H9 (cell line): ENCODE results near the gene GATAD2B. TPM values are rescaled to one million over a fixed set of nuclear protein-coding genes. Genes with fewer than 3 reads are reported as not detected.

Source experiments
- DNase-seq: peaks from one replicate; pipeline ENCODE4 v3.0.0-alpha.2; 2017
- H2AFZ ChIP-seq: one replicate; pipeline ENCODE4 v1.6.1; 2013; ENCODE audit warnings: mild to moderate bottlenecking, low read length, control low read depth, moderate library complexity
- H2AK5ac ChIP-seq: 2 replicates; pipeline ENCODE4 v1.6.1; 2013; ENCODE audit warnings: low read length, control low read depth, mixed read lengths; ENCODE audit not compliant: insufficient read length
- H2BK120ac ChIP-seq: one replicate; pipeline ENCODE4 v1.6.1; 2013; ENCODE audit warnings: low read depth, mild to moderate bottlenecking, low read length, control low read depth, inconsistent platforms; ENCODE audit not compliant: poor library complexity, severe bottlenecking
- H2BK12ac ChIP-seq: 2 replicates; pipeline ENCODE4 v1.6.1; 2013; ENCODE audit warnings: low read length, control low read depth, mixed read lengths, low read depth; ENCODE audit not compliant: insufficient read length
- H2BK15ac ChIP-seq: 2 replicates; pipeline ENCODE4 v1.6.1; 2013; ENCODE audit warnings: low read depth, low read length, control low read depth
- H2BK20ac ChIP-seq: one replicate; pipeline ENCODE4 v1.6.1; 2013; ENCODE audit warnings: low read depth, mild to moderate bottlenecking, low read length, control low read depth, inconsistent platforms; ENCODE audit not compliant: poor library complexity, severe bottlenecking
- H2BK5ac ChIP-seq: 2 replicates; pipeline ENCODE4 v1.6.1; 2013; ENCODE audit warnings: low read length, control low read depth, mixed read lengths; ENCODE audit not compliant: insufficient read length
- H3K14ac ChIP-seq: 2 replicates; pipeline ENCODE4 v1.6.1; 2013; ENCODE audit warnings: low read length, control low read depth; ENCODE audit not compliant: insufficient read depth
- H3K18ac ChIP-seq: 2 replicates; pipeline ENCODE4 v1.6.1; 2013; ENCODE audit warnings: low read depth, mild to moderate bottlenecking, mixed read lengths, low read length, control low read depth; ENCODE audit not compliant: insufficient read length
- H3K23ac ChIP-seq: 2 replicates; pipeline ENCODE4 v1.6.1; 2013; ENCODE audit warnings: low read length, control low read depth, mixed read lengths, low read depth; ENCODE audit not compliant: insufficient read length
- H3K23me2 ChIP-seq: 2 replicates; pipeline ENCODE4 v1.6.1; 2013; ENCODE audit warnings: low read depth, mild to moderate bottlenecking, mixed read lengths, low read length, control low read depth; ENCODE audit not compliant: insufficient read length, poor library complexity, severe bottlenecking
- H3K27ac ChIP-seq: 2 replicates; pipeline ENCODE4 v1.5.1; 2013; ENCODE audit warnings: low read length, control low read depth, mixed read lengths, low read depth; ENCODE audit not compliant: insufficient read length
- H3K27me3 ChIP-seq: 2 replicates; pipeline ENCODE4 v1.6.1; 2013; ENCODE audit warnings: low read length, control low read depth, inconsistent platforms; ENCODE audit not compliant: insufficient read depth
- H3K4ac ChIP-seq: 2 replicates; pipeline ENCODE4 v1.6.1; 2013; ENCODE audit warnings: low read depth, mild to moderate bottlenecking, control low read depth, inconsistent platforms, low read length, moderate library complexity
- H3K4me1 ChIP-seq: 2 replicates; pipeline ENCODE4 v1.6.1; 2013; ENCODE audit warnings: low read length, control low read depth, inconsistent platforms; ENCODE audit not compliant: insufficient read depth
- H3K4me2 ChIP-seq: 2 replicates; pipeline ENCODE4 v1.6.1; 2013; ENCODE audit warnings: low read length, control low read depth, mixed read lengths; ENCODE audit not compliant: insufficient read length, insufficient read depth
- H3K56ac ChIP-seq: 2 replicates; pipeline ENCODE4 v1.6.1; 2013; ENCODE audit warnings: low read depth, mild to moderate bottlenecking, mixed read lengths, low read length, control low read depth; ENCODE audit not compliant: insufficient read length
- H3K79me1 ChIP-seq: 2 replicates; pipeline ENCODE4 v1.6.1; 2013; ENCODE audit warnings: low read depth, mild to moderate bottlenecking, moderate library complexity, low read length, control low read depth, inconsistent platforms; ENCODE audit not compliant: insufficient read depth, poor library complexity, severe bottlenecking
- H3K79me2 ChIP-seq: 2 replicates; pipeline ENCODE4 v1.6.1; 2013; ENCODE audit warnings: low read length, control low read depth, inconsistent platforms; ENCODE audit not compliant: insufficient read depth
- H3K9ac ChIP-seq: 2 replicates; pipeline ENCODE4 v1.6.1; 2013; ENCODE audit warnings: low read length, control low read depth, mixed read lengths; ENCODE audit not compliant: insufficient read length; ENCODE audit errors: extremely low read depth
- H3K9me3 ChIP-seq: one replicate; pipeline ENCODE4 v1.6.1; 2013; ENCODE audit warnings: low read depth, low read length, inconsistent platforms; ENCODE audit not compliant: control insufficient read depth
- H3T11ph ChIP-seq: one replicate; pipeline ENCODE4 v1.6.1; 2013; ENCODE audit warnings: mild to moderate bottlenecking, low read length, control low read depth, inconsistent platforms
- H4K20me1 ChIP-seq: one replicate; pipeline ENCODE4 v1.6.1; 2013; ENCODE audit not compliant: control insufficient read depth, insufficient read length, insufficient read depth
- H4K5ac ChIP-seq: 2 replicates; pipeline ENCODE4 v1.6.1; 2013; ENCODE audit warnings: low read depth, mild to moderate bottlenecking, mixed read lengths, low read length, control low read depth; ENCODE audit not compliant: insufficient read length
- H4K8ac ChIP-seq: replicated peaks from 2 replicates; pipeline ENCODE4 v1.6.1; 2013; ENCODE audit warnings: low read length, control low read depth, mixed read lengths, low read depth; ENCODE audit not compliant: insufficient read length
- H4K91ac ChIP-seq: 2 replicates; pipeline ENCODE4 v1.6.1; 2013; ENCODE audit warnings: low read depth, mild to moderate bottlenecking, moderate library complexity, mixed read lengths, low read length, control low read depth; ENCODE audit not compliant: insufficient read length
- H3K27ac Mint-ChIP-seq, 3 experiments: 2 replicates in 2 of 3; 3 replicates in 1 of 3; pipeline ENCODE4 v1.8.0; 2020 to 2021; ENCODE audit warnings: mixed read lengths in 3 of 3, mild to moderate bottlenecking in 1 of 3, moderate library complexity in 1 of 3
- H3K27me3 Mint-ChIP-seq: 2 replicates; pipeline ENCODE4 v1.8.0; 2021; ENCODE audit warnings: low read depth, mild to moderate bottlenecking, moderate library complexity, mixed read lengths
- H3K36me3 Mint-ChIP-seq, 3 experiments: 2 replicates in 2 of 3; 3 replicates in 1 of 3; pipeline ENCODE4 v1.8.0; 2020 to 2021; ENCODE audit warnings: low read depth in 3 of 3, mixed read lengths in 3 of 3; ENCODE audit not compliant: insufficient read depth in 1 of 3
- H3K4me1 Mint-ChIP-seq, 2 experiments: 2 replicates each; pipeline ENCODE4 v1.8.0; 2020; ENCODE audit warnings: mixed read lengths in 2 of 2
- H3K4me3 Mint-ChIP-seq, 2 experiments: 2 replicates in 1 of 2; 3 replicates in 1 of 2; pipeline ENCODE4 v1.8.0; 2020 to 2021; ENCODE audit warnings: mild to moderate bottlenecking in 2 of 2, mixed read lengths in 2 of 2, moderate library complexity in 1 of 2
- H3K9me3 Mint-ChIP-seq, 2 experiments: 2 replicates in 1 of 2; 3 replicates in 1 of 2; pipeline ENCODE4 v1.8.0; 2020; ENCODE audit warnings: mild to moderate bottlenecking in 2 of 2, mixed read lengths in 2 of 2, moderate library complexity in 1 of 2
- CTCF ChIP-seq: fragments of 200-600 bp; sonication (generic); conservative IDR thresholded peaks from 3 replicates; pipeline ENCODE4 v1.8.0; 2021; ENCODE audit warnings: antibody characterized with exemption, mild to moderate bottlenecking
- WGBS: extraction: QIAGEN DNeasy Blood & Tissue Kit; methylation state at CpG from one replicate; pipeline ENCODE4 v1.1.7; 2013; ENCODE audit warnings: missing lambda C conversion rate, low lambda C conversion rate, mixed read lengths; ENCODE audit not compliant: insufficient read length; ENCODE audit errors: extremely low coverage; 5-methylcytosine and 5-hydroxymethylcytosine counted together
- total RNA-seq: library from RNA; stranded (reverse); gene quantifications from 2 replicates; pipeline ENCODE4 v1.2.1, GENCODE V29; 2021

The GATAD2B gene
- total RNA-seq, 1 experiment from 2014 or later = 44.1 TPM

DNA sequence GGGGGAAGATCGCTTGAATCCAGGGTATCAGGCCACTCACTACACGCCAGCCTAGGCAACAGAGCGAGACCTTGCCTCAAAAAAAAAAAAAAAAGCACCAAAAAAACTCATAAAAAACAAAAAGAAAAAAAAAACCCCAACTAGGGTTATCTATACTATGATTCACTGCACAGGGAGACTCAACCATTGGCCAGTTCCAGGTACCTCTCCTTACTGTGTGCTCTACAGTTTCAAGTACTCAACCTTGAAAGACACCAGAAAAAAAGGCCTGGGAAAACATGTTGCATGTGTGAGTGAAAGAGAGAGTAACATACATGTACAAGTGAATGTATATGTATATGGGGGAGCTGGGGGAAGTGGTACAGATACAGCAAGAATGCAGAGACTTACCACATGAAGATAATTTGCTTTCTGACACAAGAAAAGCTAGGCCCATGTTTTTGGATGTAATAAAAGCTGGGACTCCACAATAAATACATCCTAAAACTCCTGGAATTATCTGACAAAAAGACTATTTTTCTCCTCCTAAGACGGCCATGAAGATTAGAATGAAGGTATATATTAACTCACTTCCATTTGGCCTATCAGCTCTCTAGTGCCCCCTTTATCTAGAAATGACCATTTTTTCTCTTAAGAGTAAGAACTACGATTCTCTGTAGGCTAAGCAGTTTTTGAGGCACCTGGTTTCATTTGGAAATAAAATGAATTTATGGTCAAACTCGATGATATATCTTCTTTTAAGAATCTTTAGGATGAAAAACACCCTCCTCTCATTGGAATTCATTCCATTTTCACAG lies 95.4 kb downstream of the GATAD2B start:
- no peak overlapping the region for H2BK20ac ChIP-seq
- H3K9me3 Mint-ChIP-seq = no peaks in the 10 kb centered on the region
- peak overlapping the region in 1 of 3 experiments; percentile 76; a peak in 1 of 7 replicates for H3K27ac Mint-ChIP-seq
- no peaks in the 10 kb centered on the region for H3K27me3 ChIP-seq
- H2BK5ac ChIP-seq = no peak overlapping the region
- H3K27me3 Mint-ChIP-seq = no peaks in the 10 kb centered on the region
- TF ChIP-seq CTCF = peak; percentile 51
- H4K8ac ChIP-seq = no peak overlapping the region
- H4K20me1 ChIP-seq = no peaks in the 10 kb centered on the region
- WGBS = no CpG with 5 or more reads among the region's 6 CpGs
- H3T11ph ChIP-seq = no peak overlapping the region
- no peaks in the 10 kb centered on the region for H3K4me1 ChIP-seq
- H2BK12ac ChIP-seq = no peak overlapping the region
- no peak overlapping the region for H3K4me3 Mint-ChIP-seq
- H3K56ac ChIP-seq = no peak overlapping the region
- no peak overlapping the region for H4K5ac ChIP-seq
- H4K91ac ChIP-seq = no peak overlapping the region
- H3K18ac ChIP-seq = no peak overlapping the region
- H3K9ac ChIP-seq = no peak overlapping the region
- no peak overlapping the region for H2AK5ac ChIP-seq
- H3K79me1 ChIP-seq = no peaks in the 10 kb centered on the region
- H3K4ac ChIP-seq = no peak overlapping the region
- H2AFZ ChIP-seq = no peak overlapping the region
- H3K4me1 Mint-ChIP-seq = peaks cover 0 to 2% of the 10 kb centered on the region in 2 experiments; a peak in 1 of 4 replicates
- peaks cover 15 to 40% (median 32%) of the 10 kb centered on the region in 3 experiments; a peak in 6 of 7 replicates for H3K36me3 Mint-ChIP-seq
- H3K4me2 ChIP-seq = no peak overlapping the region
- H2BK15ac ChIP-seq = no peak overlapping the region
- DNase-seq = no peak
- no peaks in the 10 kb centered on the region for H3K79me2 ChIP-seq
- no peak overlapping the region for H3K14ac ChIP-seq
- no peak overlapping the region for H2BK120ac ChIP-seq
- no peaks in the 10 kb centered on the region for H3K23me2 ChIP-seq
- no peaks in the 10 kb centered on the region for H3K9me3 ChIP-seq
- no peak overlapping the region for H3K27ac ChIP-seq
- no peak overlapping the region for H3K23ac ChIP-seq
